A549 (cell line): ENCODE data around the gene ASB5. TPM values are rescaled to one million over a fixed set of nuclear protein-coding genes. Genes with fewer than 3 reads are reported as not detected.

ENCODE experiments used
- ATAC-seq, 2 experiments: fragments of 200-7000 bp in 1 of 2; fragments of >200 bp in 1 of 2; cut with Nextera tagmentation in 1 of 2; cut with Tn5 transposase in 1 of 2; 3 replicates each; pipeline versions ENCODE4 v1.8.0 to v1.9.1; 2018 to 2020; ENCODE audit warnings: mild to moderate bottlenecking in 1 of 2, moderate library complexity in 1 of 2
- CTCF ChIA-PET: fragments of 300-600 bp; sonication (Branson Sonifier 250); formaldehyde crosslinking; extraction: SDS; loops from one replicate; lab custom pipeline; 2021; ENCODE audit warnings: antibody characterized with exemption, inconsistent platforms; lab: Yijun Ruan, JAX
- POLR2A ChIA-PET: fragments of 350-600 bp; formaldehyde crosslinking; extraction: SDS; loops from one replicate; lab custom pipeline; 2021; ENCODE audit warnings: antibody characterized with exemption, inconsistent platforms; lab: Yijun Ruan, JAX
- DNase-seq, 2 experiments: peaks; one replicate each; pipeline versions ENCODE4 v3.0.0 to v3.0.0-alpha.2; 2011 to 2016; ENCODE audit warnings: low read depth in 1 of 2, low spot score in 1 of 2
- FAIRE-seq: peaks from 2 replicates; lab custom pipeline; 2011; peaks lifted over from hg19 to GRCh38; lab: Jason Lieb, UNC
- H3K27ac ChIP-seq, 2 experiments: fragments of >200 bp; sonication (Bioruptor Twin); formaldehyde crosslinking; 3 replicates each; pipeline ENCODE4 v1.5.1; 2016 to 2017
- H3K4me1 ChIP-seq: fragments of >200 bp; sonication (Bioruptor Twin); formaldehyde crosslinking; 3 replicates; pipeline ENCODE4 v1.6.1; 2016
- H3K4me2 ChIP-seq: fragments of >200 bp; sonication (Bioruptor Twin); formaldehyde crosslinking; 3 replicates; pipeline ENCODE4 v1.6.1; 2016
- H3K4me3 ChIP-seq: fragments of >200 bp; sonication (Bioruptor Twin); formaldehyde crosslinking; 3 replicates; pipeline ENCODE4 v1.5.1; 2016
- H3K9me3 ChIP-seq: fragments of >200 bp; sonication (Bioruptor Twin); formaldehyde crosslinking; 3 replicates; pipeline ENCODE4 v1.6.1; 2016
- BCL3 ChIP-seq: fragments of >200 bp; sonication (Bioruptor Twin); formaldehyde crosslinking; IDR thresholded peaks from 3 replicates; pipeline ENCODE4 v1.6.1; 2016
- CEBPB ChIP-seq, 2 experiments: fragments of >200 bp in 1 of 2; sonication (Bioruptor Twin) in 1 of 2; formaldehyde crosslinking in 1 of 2; IDR thresholded peaks; 2 replicates each; pipeline ENCODE4 v1.6.1; 2012 to 2016
- ELK1 ChIP-seq: fragments of 150-350 bp; IDR thresholded peaks from 2 replicates; pipeline ENCODE4 v1.6.1; 2014; ENCODE audit warnings: low read depth, mild to moderate bottlenecking, low read length
- FOSL2 ChIP-seq, 2 experiments: fragments of 450-650 bp in 1 of 2; fragments of >200 bp in 1 of 2; sonication (Bioruptor Twin) in 1 of 2; formaldehyde crosslinking; IDR thresholded peaks; 2 replicates each; pipeline versions ENCODE4 v1.5.0 to v1.6.1; 2016 to 2020; ENCODE audit warnings: mild to moderate bottlenecking in 1 of 2, moderate library complexity in 1 of 2
- HES2 ChIP-seq: fragments of >200 bp; sonication (Bioruptor Twin); formaldehyde crosslinking; IDR thresholded peaks from 2 replicates; pipeline ENCODE4 v1.6.1; 2016
- JUNB ChIP-seq: fragments of >200 bp; sonication (Bioruptor Twin); formaldehyde crosslinking; IDR thresholded peaks from 2 replicates; pipeline ENCODE4 v1.6.1; 2016
- MAX ChIP-seq: IDR thresholded peaks from 2 replicates; pipeline ENCODE4 v1.6.1; 2012
- MAZ ChIP-seq: fragments of 150-350 bp; IDR thresholded peaks from 2 replicates; pipeline ENCODE4 v1.6.1; 2014; ENCODE audit warnings: antibody characterized with exemption, low read depth, low read length, borderline replicate concordance
- NPAS2 ChIP-seq: fragments of 250-450 bp; sonication (Bioruptor Pico); IDR thresholded peaks from 2 replicates; pipeline ENCODE4 v1.8.0; 2022; ENCODE audit warnings: mild to moderate bottlenecking, moderate library complexity, borderline replicate concordance
- PHF8 ChIP-seq: fragments of 200-600 bp; sonication (generic); IDR thresholded peaks from 2 replicates; pipeline ENCODE4 v1.6.1; 2016; ENCODE audit warnings: low read depth, mild to moderate bottlenecking, antibody characterized with exemption, moderate library complexity, borderline replicate concordance
- REST ChIP-seq: fragments of 200-600 bp; sonication (generic); IDR thresholded peaks from 2 replicates; pipeline ENCODE4 v1.6.1; 2016; ENCODE audit warnings: antibody characterized with exemption, mild to moderate bottlenecking, moderate library complexity
- TFCP2L1 ChIP-seq: fragments of 250-450 bp; sonication (Bioruptor Pico); IDR thresholded peaks from 2 replicates; pipeline ENCODE4 v1.5.0; 2021; ENCODE audit warnings: mild to moderate bottlenecking
- ZC3H11A ChIP-seq: fragments of 450-650 bp; IDR thresholded peaks from 2 replicates; pipeline ENCODE4 v1.6.1; 2014; ENCODE audit warnings: antibody characterized with exemption, mild to moderate bottlenecking
- ZNF302 ChIP-seq: fragments of 250-450 bp; sonication (Bioruptor Pico); IDR thresholded peaks from 2 replicates; pipeline ENCODE4 v1.9.0; 2021; ENCODE audit warnings: inconsistent platforms, mild to moderate bottlenecking, moderate library complexity
- ZSCAN20 ChIP-seq: fragments of 250-450 bp; sonication (Bioruptor Pico); IDR thresholded peaks from 2 replicates; pipeline ENCODE4 v1.8.0; 2022; ENCODE audit warnings: mild to moderate bottlenecking, moderate library complexity
- WGBS: methylation state at CpG from one replicate; pipeline ENCODE4 v1.1.6; 2017; ENCODE audit errors: missing lambda C conversion rate; 5-methylcytosine and 5-hydroxymethylcytosine counted together
- polyA plus RNA-seq, 4 experiments: library from polyadenylated mRNA; depleted of rRNA in 3 of 4; stranded (reverse); fragments of >200 nt; fragmentation: RNase III in 1 of 4; extraction: RNeasy Plus Mini Kit Qiagen cat#74134 plus additional on column Dnase treatment in 1 of 4; gene quantifications; 2 replicates in 3 of 4; 3 replicates in 1 of 4; pipeline ENCODE4 v1.2.3, GENCODE V29; 2011 to 2017

The ASB5 gene
- polyA plus RNA-seq, 2 of the 4 experiments (the other 2 are of a cell fraction): not detected

GRCh38 chr4:176210101-176210500 is 58.9 kb downstream of the ASB5 start:
- POLR2A ChIA-PET: no interaction called here
- Histone ChIP-seq H3K4me1 (no peaks in the 10 kb centered on the region), H3K27ac (no peak overlapping the region), H3K4me3 (no peak overlapping the region), H3K9me3 (no peaks in the 10 kb centered on the region), H3K4me2 (no peak overlapping the region)
- TF ChIP-seq JUNB: no peak
- TF ChIP-seq NPAS2 (CRISPR knock-in tag): no peak
- no peak for TF ChIP-seq ZSCAN20 (CRISPR knock-in tag)
- TF ChIP-seq BCL3: no peak
- no peak for TF ChIP-seq PHF8
- TF ChIP-seq ELK1: no peak
- no peak for TF ChIP-seq TFCP2L1 (CRISPR knock-in tag)
- no peak for TF ChIP-seq HES2
- no peak for TF ChIP-seq ZC3H11A
- CTCF ChIA-PET: interaction anchor here (0.6 kb wide), 1 partner anchor 1300 kb away, joined by 3 read pairs; no protein-coding TSS in a partner anchor
- ATAC-seq: no peak
- DNase-seq: no peak
- FAIRE-seq: no peak
- WGBS: 81% methylated on average over 3 of the region's 3 CpGs

GRCh38 chr4:176209535-176209934 is 59.5 kb downstream of the ASB5 start:
- Histone ChIP-seq H3K27ac (no peak overlapping the region), H3K4me2 (no peak overlapping the region), H3K9me3 (no peaks in the 10 kb centered on the region), H3K4me1 (no peaks in the 10 kb centered on the region), H3K4me3 (no peak overlapping the region)
- DNase-seq (no peak), ATAC-seq (no peak), FAIRE-seq (no peak)
- TF ChIP-seq ZNF302 (CRISPR knock-in tag) (no peak), FOSL2 (IDR thresholded peaks at IDR 0.05) (no peak), FOSL2 (CRISPR knock-in tag; IDR thresholded peaks at IDR 0.05) (no peak), MAZ (no peak), REST (no peak), CEBPB (IDR thresholded peaks at IDR 0.05) (no peak)
- 92% methylated on average over 4 of the region's 4 CpGs for WGBS
- ChIA-PET POLR2A (no interaction called here), CTCF (interaction anchor here (0.6 kb wide), 1 partner anchor 1301 kb away, joined by 3 read pairs; no protein-coding TSS in a partner anchor)

- ChIA-PET POLR2A (no interaction called here), CTCF (interaction anchor here (0.7 kb wide), 1 partner anchor 11 kb away, joined by 3 read pairs; no protein-coding TSS in a partner anchor)
- no peak for TF ChIP-seq MAX
- FAIRE-seq (no peak), DNase-seq (no peak), ATAC-seq (no peak)
- no peaks in the 10 kb centered on the region for H3K4me1 ChIP-seq
- H3K4me3 ChIP-seq: no peak overlapping the region
- 58% methylated on average over 5 of the region's 5 CpGs for WGBS
- H3K4me2 ChIP-seq: no peak overlapping the region
- H3K9me3 ChIP-seq: no peaks in the 10 kb centered on the region
- no peak overlapping the region for H3K27ac ChIP-seq
Measured at GRCh38 chr4:176207839-176208238, 61.2 kb downstream of the ASB5 start.
